GM19463 (cell line): ENCODE measurements around the gene C19orf25.
A peak's percentile ranks its signal among the peaks of the same experiment; 100 is the strongest.
"Not testable (repeated sequence)": the region's sequence is repeated elsewhere in the genome, so short reads cannot be mapped to it uniquely, and the experiment has no call there.

ENCODE experiments used
- ATAC-seq: cut with Tn5 transposase; IDR thresholded peaks from one replicate; pipeline ENCODE4 v1.9.1; 2021; ENCODE audit warnings: mild to moderate bottlenecking, moderate library complexity; ENCODE audit not compliant: unreplicated experiment

C19orf25 gene

DNA sequence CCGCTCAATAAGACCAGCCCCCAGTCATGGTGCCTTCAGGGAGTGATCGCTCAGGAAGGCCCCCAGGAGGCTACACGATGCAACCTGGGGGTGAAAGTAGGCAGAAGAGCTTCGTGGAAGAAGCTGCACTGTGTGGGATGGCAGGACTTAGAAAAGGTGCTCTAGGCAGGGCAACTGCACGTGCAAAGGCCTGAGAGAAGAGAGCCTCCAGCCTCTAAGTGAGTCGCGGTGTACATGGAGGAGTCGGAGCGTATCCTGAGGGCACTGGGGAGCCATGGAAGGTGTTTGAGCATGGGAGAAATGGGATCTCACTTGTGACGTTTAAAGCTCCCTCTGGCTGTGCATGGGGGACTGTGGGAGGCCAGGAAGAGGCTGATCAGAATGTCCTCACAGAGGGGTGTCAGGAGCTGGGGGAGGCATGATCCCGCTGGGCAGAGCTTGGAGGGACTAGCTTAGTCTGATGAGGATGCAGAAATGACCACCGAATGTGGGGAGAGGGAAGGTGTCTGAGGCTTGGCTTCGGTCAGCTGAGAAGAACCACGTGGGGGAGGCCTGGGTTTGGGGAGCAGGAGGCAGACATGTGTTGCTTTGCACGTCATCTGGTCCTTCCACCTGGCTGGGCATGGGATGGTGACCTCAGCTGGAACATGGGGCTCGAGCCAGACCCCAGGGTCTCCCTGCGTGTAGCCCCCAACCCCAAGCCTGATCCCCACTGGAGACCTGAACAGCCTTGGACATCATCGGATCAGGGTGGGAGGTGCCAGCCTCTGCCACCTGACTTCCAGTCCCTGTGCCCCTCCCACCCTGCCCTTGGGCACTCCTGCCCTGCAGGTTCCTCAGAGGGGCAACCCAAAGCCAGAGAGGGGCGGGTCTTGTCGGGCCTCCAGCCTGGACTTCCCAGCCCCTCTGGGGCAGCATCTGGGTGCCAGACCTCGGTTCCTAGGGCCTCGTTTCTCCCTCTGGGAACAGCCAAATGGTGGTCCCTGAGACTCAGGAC, 28.0 kb downstream of the C19orf25 start:
- ATAC-seq = no peak

DNA sequence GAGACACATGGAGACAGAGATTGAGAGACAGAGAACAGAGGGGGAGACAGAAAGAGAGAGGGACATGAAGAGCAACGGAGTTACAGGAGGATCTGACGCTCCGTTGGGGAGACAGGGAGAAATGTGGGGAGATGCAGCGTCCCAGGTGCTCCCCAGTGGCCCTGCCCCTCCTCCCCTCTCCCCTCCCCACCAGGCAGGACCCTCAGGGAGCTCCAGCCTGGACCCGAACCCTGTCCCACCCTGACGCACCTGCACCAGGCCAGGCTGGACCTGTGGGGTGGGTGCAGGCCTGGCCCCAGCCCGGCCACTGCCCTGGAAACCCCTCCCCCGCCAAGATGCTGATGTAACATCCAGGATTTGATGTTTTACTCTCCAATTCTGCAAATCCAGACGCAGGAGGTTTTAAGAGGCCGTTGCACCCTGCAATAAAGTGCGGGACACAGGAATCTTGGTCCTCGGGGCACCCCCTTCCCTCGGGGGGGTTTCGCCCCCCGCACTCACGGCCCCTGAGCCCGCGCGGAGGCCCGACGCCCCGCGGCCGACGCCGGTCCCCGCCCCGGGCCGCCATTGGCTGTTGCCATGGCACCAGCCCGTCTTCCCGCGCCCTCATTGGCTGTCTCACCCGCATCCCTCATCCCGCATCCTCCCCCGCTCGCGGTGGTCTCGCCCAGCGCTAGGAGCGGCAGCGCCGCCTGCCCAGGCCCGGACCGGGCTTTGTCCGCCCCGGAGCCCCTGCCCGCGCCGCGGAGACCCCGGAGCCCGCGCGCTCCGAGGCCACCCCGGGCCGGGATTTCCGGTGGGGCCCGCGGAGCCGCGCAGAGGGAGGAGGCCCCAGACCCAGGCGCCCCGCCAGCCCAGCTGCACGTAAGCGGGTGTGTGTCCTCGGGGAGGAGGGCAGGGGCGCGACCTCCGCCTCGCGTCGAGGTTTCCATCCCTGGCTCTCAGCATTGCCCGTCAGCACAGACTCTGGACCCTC, 29.3 kb downstream of the C19orf25 start, which contains the start of gene APC2:
TSS of gene APC2 (plus strand) at position 655 of the 976 bp plus-strand sequence. CDS start 2,881 bp downstream, outside the sequence.
- no peak for ATAC-seq

DNA sequence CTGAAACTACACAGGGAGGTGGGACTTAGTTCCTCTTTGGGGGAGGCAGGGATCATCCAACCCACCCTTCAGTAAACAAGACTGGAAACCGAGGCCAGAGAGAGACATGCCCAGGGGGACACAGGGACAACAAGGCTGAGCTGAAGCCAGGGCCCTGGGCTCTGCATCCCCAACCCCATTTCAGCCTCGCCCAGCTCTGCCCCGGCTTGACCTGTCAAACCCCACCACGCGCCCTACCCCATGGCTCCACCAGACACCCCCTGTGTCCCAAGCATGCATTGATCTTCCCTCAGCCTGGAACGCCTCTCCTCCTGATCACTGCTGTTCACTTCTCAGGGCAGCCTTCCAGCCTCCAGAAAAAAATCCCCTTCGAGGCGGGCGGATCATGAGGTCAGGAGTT, 31.1 kb downstream of the C19orf25 start:
- no peak for ATAC-seq

DNA sequence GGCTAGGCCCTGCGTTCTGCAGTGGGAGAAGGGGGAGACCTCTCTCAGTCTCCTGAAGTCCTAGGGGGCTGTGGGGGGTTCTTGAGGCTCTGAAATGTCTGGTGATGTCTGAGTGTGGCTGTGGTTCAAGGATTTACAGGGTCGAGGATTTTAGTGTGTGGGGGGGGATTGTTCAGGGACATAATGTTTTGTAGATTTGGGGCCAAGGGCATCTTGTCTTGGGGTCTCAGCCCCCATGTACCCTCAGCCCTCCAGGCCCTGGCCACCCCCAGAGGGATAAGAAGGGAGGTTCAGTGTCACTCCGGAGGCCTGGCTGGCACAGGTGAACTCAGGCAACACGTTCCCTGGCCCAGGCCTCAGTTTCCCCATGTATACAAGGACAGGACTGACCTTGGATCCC, 31.5 kb downstream of the C19orf25 start:
- no peak for ATAC-seq

DNA sequence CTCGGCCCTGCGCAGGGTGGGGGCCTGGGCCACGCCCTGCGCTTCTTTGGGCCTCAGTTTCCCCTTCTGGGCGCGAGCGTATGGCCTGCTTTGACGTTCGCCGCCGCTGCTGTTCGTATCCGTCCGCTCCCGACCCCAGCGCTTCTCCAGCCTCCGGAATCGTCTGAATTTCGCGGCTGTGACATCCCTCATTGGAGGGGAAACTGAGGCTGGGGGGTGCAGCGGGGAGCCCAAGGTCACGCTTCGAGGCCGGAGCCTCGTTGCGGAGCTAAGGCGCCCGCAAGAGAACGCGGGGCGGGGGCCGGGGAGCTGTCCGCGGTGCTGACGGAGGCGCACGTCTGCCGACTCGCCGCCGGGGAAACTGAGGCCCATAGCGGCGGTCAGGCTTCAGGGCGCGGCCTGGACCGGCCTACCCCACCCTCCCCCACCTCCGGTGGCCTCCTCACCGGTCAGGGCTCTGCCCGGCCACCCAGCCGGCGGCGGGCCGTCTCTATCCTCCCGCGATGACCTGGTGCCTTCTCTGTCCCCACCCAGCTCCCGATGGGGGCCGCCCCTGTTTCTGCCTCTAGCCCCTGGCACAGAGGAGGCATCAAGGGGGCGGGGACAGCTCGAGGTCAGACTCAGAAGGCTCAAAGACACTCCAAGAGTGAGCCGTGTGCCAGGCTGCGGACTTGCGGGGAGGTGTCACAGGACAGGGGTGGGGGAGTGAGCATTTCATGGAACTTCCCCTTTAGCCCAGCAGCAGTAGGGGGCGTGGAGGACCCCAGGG, 32.1 kb downstream of the C19orf25 start:
- no peak for ATAC-seq

DNA sequence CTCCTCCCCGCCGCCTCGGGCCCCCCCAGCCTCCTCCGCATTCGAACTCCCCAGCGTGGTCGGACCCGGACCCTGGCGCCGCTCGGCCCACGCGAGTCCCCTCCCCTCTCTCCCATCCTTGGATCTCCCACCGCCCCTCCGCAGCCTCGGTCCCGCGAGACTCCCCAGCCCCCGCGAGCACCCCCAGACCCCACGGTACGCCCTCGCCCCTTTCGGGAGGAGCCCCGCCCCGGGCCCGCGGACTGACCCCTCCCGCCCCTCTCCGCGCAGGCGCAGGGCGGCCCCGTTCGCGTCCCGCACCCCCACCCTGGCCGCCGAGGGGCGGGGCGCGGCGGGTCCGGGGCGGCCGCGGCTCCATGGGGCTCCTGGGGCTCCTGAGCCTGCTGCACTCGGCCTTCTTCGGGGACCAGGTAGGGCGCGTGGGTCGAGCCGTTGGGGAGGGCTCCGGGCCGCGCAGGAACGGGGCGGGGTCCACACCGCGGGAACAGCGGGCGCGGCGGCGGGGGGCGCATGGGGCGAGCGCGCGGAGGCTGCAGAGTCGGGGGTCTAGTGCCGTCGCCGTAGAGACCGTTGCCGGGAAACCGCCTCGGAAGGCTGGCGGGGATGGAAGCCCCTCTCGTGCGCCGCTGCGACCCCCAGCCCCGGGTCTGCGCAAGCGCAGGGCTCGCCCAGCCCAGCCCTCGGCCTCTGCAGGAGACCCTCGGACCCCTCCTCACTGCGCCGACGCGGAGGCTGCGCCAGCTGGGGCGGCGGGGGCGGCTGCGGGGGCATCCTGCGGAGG, 32.9 kb downstream of the C19orf25 start:
- no peak for ATAC-seq

DNA sequence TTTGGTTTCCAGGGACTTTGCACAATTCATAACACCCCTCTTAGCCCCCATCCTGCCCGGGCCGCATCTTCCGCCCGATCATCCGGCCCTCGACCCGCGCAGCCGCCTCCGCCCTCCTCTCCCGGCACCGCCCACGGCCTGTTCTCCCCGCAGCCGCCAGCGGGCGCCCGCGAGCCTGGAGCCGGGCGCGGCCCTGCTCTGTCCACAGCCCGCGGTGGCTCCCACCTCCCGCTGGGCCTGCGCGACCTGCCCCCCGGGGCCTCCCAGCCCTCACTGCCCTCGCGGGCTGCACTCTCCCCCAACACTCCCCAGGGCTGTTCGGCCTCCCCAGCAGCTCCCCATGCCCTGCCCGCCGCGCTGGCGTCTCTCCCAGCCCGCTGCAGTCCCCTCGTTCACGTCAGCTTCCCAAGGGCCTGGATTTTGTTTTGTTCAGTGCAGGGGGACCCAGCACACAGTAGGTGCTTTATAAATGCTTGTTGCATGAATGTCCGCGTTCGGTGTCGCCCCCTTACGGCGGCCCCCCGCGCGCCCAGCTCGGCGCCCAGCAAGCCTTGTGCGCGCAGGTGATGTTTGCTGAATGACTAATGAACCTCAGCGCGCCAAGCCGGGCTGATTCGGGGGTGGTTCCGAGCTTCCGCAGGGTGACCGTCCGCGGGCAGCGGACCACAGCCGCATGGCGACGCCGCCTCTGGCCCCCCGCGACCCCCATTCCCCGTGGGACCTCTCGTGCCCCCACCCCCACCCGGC, 33.7 kb downstream of the C19orf25 start:
- peak; percentile 73 for ATAC-seq

DNA sequence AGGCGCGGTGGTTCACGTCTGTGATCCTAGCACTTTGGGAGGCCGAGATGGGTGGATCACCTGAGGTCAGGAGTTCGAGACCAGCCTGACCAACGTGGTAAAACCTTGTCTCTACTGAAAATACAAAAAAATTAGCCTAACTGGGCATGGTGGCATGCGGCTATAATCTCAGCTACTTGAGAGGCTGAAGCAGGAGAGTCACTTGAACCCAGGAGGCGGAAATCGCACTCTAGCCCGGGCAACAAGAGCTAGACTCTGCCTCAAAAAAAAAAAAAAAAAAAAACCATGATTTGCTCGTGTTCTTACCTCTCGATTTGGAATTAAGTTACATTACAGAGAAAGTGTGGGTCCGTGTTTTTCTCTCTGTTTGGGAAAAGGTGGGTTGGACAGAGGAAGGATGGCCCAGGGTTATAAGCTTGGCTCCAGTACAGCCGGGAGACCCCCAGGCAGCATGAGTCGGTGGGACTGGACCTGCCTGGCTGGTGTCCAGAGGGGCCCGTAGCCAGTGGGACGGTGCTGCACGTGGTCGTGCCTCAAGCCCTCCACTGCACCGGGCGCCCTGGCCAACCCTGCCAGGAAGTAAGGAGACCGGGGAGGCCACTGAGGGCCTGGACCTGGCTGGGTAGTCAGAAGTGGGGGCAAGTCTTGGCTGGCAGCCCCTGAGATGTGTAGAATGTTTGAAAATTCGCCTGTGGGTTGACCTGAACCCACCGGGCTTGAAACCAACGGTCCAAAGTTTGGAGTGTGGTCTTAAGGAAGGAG, 37.2 kb downstream of the C19orf25 start:
- ATAC-seq = no peak

DNA sequence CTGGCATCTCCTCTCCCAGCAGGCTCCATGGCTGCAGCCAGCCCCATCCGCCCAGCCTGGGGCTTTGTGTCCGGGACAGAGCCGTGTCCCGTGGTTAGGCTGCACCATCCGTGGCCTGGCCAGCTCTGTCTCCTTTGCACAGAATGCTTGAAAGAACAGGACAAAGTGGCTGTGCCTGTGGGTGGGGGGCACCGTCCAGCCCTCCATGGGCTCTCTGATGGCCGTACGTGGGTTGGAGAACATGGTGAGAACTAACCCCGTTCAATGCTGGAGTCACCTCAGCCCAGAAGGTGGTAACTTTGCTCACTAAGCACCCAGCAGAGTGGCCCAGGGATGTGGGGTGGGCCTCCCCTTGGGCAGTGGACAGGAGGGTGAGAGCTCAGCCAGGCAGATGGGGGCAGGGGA, 38.0 kb downstream of the C19orf25 start:
- no peak for ATAC-seq

DNA sequence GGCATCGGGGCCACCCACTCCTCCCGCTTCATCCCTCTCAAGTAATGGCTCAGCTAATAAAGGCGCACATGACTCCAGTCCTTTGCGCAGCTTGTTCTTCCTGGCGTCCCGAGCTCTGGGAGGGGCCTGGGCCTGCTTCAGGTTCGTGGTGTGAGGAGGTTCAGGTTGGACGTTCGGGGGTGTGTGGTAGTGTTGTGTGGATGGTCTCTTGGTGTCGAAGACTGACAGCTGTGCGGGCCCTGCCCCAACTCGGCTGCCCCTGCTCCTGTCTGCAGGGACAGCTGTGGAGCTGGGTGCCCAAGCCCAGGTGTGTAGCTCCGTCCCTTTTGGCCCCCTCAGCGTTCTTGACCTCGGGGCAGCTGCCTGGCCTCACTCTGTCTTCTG, 38.6 kb downstream of the C19orf25 start:
- ATAC-seq = no peak

DNA sequence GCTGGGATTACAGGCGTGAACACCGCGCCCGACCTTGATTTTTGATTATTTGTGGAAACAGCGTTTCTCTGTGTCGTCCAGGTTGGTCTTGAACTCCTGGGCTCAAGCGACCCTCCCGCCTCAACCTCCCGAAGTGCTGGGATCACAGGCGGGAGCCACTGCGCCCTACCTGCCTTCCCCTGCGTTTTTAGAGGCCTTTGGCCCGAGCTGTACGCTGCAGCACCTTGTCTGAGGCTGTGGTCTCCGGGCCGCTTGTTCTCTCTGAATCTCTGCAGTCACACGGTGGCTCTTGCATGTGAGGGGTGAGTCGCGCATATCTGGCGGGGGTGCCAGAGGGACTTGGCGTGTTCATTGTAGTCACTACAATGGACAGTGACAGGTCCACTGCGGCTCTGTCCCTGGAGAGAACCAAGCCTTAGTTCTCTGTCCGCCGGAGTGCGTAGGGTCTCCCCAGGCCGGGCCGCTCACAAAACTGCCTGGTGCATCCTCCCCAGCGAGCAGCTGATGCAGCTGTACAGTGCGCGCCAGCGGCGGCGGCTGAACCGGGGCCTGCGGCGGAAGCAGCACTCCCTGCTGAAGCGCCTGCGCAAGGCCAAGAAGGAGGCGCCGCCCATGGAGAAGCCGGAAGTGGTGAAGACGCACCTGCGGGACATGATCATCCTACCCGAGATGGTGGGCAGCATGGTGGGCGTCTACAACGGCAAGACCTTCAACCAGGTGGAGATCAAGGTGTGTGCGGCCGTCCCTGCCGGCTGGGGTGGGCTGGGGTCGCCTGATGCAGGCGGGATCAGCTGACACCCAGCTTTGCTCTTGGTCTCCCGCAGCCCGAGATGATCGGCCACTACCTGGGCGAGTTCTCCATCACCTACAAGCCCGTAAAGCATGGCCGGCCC, 39.2 kb downstream of the C19orf25 start:
- not testable (repeated sequence) for ATAC-seq

DNA sequence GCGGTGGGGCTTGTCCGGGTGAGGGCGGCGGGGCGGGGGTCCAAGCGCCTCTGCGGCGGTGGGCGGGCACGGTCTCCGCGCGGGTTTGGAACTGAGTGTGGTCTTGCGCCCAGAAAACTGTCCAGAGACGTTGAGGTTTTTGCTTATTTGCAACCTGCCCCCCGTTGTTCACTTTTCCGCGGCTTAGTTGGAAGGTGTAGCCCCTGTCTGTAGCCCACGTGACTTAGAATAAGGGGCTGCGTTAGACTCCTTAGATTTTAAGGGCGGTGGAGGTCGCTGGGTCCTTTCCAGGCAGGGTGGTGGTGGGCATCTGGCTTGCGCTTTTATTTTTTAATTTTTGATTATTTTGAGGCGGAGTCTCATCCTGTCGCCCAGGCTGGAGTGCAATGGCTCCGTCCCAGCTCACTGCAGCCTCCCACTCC, 40.1 kb downstream of the C19orf25 start:
- no peak for ATAC-seq

DNA sequence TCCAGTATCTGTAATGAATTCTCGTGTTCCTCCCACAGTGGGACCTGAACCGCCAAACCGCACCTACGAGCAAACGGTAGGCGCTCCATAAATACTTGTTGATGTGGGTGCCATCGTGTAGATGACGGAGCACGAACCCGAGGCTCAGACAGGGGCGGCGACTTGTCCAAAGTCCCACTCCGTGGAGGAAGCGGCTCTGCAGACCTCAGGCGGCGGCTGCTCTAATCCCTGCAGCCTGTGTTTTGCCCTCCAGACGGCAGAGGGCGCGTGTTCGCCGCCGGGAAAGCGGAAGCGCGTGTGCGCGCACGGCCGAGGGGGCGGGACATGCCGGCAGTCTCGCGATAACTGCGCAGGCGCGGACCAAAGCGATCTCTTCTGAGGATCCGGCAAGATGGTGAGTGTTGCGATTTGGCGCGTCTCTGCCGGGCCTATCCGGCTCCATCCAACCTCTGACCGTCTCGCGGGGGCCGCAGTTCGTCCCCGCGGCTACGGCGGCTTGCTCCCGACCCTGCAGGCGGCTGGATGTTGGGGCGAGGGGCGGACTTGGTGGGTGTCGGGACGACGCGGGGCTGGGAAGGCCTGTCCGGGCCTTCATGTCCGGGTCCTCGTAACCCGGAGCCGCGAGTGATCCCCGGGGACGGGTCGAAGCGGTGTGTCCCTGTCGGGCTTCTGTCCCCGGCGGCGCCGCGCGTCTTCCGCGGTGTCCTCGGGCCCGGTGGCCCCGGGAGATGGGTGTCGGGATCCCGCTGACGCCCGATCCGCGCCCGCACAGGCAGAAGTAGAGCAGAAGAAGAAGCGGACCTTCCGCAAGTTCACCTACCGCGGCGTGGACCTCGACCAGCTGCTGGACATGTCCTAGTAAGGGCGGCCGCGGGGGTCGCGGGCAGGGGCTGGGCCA, 40.7 kb downstream of the C19orf25 start, which contains the start of gene RPS15:
TSS of gene RPS15 (plus strand) at position 362 of the 898 bp plus-strand sequence. CDS start at position 392, 30 bp downstream.
- ATAC-seq = peak; percentile 83

DNA sequence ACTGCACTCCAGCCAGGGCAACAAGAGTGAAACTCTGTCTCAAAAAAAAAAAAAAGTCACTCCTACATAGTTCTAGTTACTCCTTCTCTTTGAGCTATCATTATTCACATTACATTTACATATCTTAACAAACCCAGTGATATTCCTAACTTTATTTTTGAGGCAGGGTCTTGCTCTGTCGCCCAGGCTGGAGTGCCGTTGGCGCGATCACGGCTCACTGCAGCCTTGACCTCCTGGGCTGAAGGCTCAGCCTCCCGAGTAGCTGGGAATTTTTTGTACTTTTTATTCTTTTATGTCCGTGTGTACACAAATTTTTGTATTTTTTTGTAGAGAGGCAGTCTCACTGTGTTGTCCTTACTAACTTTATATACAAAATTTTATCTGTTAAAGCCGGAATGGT, 41.4 kb downstream of the C19orf25 start:
- no peak for ATAC-seq

DNA sequence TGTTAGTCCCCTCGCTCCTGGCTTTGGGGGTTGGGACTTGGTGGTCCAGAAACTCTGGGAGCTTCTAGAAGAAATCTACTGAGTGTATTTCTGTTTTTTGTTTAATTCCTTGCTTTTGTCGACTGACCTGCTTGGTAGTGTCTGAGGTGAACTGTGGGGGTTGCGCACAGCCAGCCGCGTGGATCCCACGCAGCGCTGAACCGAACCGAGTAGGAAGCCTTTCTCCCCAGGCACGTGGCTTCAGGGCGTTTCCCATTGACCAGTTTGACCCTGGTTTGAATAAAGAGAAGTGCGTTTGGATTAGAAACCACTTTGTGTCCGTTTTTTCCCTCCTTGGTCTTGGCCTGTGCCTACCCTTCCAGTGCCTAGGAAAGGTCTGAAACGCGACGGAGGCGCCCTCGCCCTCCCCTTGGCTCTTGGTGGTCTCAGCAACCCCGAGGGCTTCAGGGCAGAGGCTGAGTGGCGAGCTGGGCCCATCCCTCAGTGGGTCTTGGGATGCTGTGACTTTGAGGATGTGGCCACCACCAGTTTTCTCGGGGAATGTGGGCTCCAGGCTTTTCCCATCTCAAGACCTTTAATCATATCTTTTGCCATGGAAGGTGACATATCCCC, 43.5 kb downstream of the C19orf25 start:
- no peak for ATAC-seq

DNA sequence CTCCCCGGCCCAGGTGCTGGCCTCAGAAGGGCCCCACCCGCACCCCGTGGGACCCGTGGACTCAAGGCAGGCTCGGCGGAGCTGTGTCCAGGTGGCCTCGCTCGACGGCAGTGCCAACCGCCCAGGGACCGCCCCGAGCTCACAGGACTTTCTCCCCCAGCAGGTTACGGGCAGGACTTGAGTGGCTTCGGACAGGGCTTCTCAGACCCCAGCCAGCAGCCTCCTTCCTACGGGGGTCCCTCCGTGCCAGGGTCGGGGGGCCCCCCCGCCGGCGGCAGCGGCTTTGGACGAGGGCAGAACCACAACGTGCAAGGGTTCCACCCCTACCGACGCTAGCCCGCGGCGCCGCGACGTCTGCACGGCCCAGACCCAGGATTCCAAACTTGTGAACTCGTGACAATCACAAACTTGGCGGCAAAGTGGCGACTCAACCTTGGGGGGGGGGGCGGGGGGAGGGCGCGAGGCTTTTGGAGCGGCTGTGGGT, 44.4 kb downstream of the C19orf25 start:
- no peak for ATAC-seq
